Breast epithelium (tissue), 3 donors: ENCODE data around the gene LYRM2.

Source experiments
- CTCF ChIP-seq, 3 donors: fragments of 450-650 bp; IDR thresholded peaks; one replicate each; pipeline ENCODE4 v1.5.1; 2016 to 2017; ENCODE audit warnings: antibody characterized with exemption in 3 of 3, mild to moderate bottlenecking in 3 of 3, moderate library complexity in 3 of 3
- POLR2A ChIP-seq: fragments of 450-650 bp; IDR thresholded peaks from one replicate; pipeline ENCODE4 v1.6.1; 2016; ENCODE audit warnings: antibody characterized with exemption, mild to moderate bottlenecking, moderate library complexity

GRCh38 chr6:89566930-89567629 lies 71.5 kb downstream of the LYRM2 start:
- no peak for TF ChIP-seq POLR2A
- TF ChIP-seq CTCF (IDR thresholded peaks at IDR 0.05) = no peak
